ENCODE results near the gene PTPRD. TPM values are rescaled to one million over a fixed set of nuclear protein-coding genes. Genes with fewer than 3 reads are reported as not detected.

Gene PTPRD
- total RNA-seq, 1 experiment from 2014 or later, result 32.5 TPM

- no peaks in the 10 kb centered on the region for H3K79me2 ChIP-seq (ENCODE audit: insufficient read depth, low read length)
- Mint-ChIP-seq H3K9me3 (no peaks in the 10 kb centered on the region), H3K4me3 (no peak overlapping the region), H3K4me1 (no peaks in the 10 kb centered on the region), H3K27ac (no peak overlapping the region), H3K36me3 (ENCODE audit: insufficient read depth in 1 of 3, low read depth in 3 of 3) (no peaks in the 10 kb centered on the region), H3K27me3 (ENCODE audit: low read depth) (no peaks in the 10 kb centered on the region)
- no peak overlapping the region for H3K23ac ChIP-seq (ENCODE audit: insufficient read length, low read depth, low read length)
- H3K27ac ChIP-seq (ENCODE audit: insufficient read length, low read depth, low read length), result no peak overlapping the region
- no peak overlapping the region for H2BK15ac ChIP-seq (ENCODE audit: low read depth, low read length)
- H4K5ac ChIP-seq (ENCODE audit: insufficient read length, low read depth, low read length), result no peak overlapping the region
- no peaks in the 10 kb centered on the region for H4K20me1 ChIP-seq (ENCODE audit: control insufficient read depth, insufficient read depth, insufficient read length)
- no peak overlapping the region for H2AK5ac ChIP-seq (ENCODE audit: insufficient read length, low read length)
- no peaks in the 10 kb centered on the region for H3K9me3 ChIP-seq (ENCODE audit: control insufficient read depth, low read depth, low read length)
- no peaks in the 10 kb centered on the region for H3K79me1 ChIP-seq (ENCODE audit: insufficient read depth, low read depth, low read length, poor library complexity, severe bottlenecking)
- no peaks in the 10 kb centered on the region for H3K4me1 ChIP-seq (ENCODE audit: insufficient read depth, low read length)
- H3T11ph ChIP-seq (ENCODE audit: low read length), result no peak overlapping the region
- no peak overlapping the region for H4K91ac ChIP-seq (ENCODE audit: insufficient read length, low read depth, low read length)
- no peak overlapping the region for H2AFZ ChIP-seq (ENCODE audit: low read length)
- no peak for DNase-seq
- H2BK12ac ChIP-seq (ENCODE audit: insufficient read length, low read depth, low read length), result no peak overlapping the region
- H4K8ac ChIP-seq (replicated peaks; ENCODE audit: insufficient read length, low read depth, low read length), result no peak overlapping the region
- no peaks in the 10 kb centered on the region for H3K23me2 ChIP-seq (ENCODE audit: insufficient read length, low read depth, low read length, poor library complexity, severe bottlenecking)
- no peak overlapping the region for H3K4me2 ChIP-seq (ENCODE audit: insufficient read depth, insufficient read length, low read length)
- H3K14ac ChIP-seq (ENCODE audit: insufficient read depth, low read length), result no peak overlapping the region
- no peaks in the 10 kb centered on the region for H3K27me3 ChIP-seq (ENCODE audit: insufficient read depth, low read length)
- no peak for TF ChIP-seq CTCF (conservative IDR thresholded peaks at IDR 0.05)
- no peak overlapping the region for H2BK20ac ChIP-seq (ENCODE audit: low read depth, low read length, poor library complexity, severe bottlenecking)
- no peak overlapping the region for H3K18ac ChIP-seq (ENCODE audit: insufficient read length, low read depth, low read length)
- H3K4ac ChIP-seq (ENCODE audit: low read depth, low read length), result no peak overlapping the region
- no CpG with 5 or more reads among the region's 1 CpG for WGBS (ENCODE audit: extremely low coverage, insufficient read length, low lambda C conversion rate)
- no peak overlapping the region for H2BK120ac ChIP-seq (ENCODE audit: low read depth, low read length, poor library complexity, severe bottlenecking)
- no peak overlapping the region for H3K9ac ChIP-seq (ENCODE audit: extremely low read depth, insufficient read length, low read length)
- no peak overlapping the region for H2BK5ac ChIP-seq (ENCODE audit: insufficient read length, low read length)
- no peak overlapping the region for H3K56ac ChIP-seq (ENCODE audit: insufficient read length, low read depth, low read length)
Observed at GRCh38 chr9:8549214-8549613, 2063.6 kb downstream of the PTPRD start.

Measured in H9 (cell line).